PC-9 (cell line): ENCODE results near the gene PROZ. TPM values are rescaled to one million over a fixed set of nuclear protein-coding genes. Genes with fewer than 3 reads are reported as not detected.

Experiments used
- BruUV-seq: library from RNA; stranded (reverse); fragments of 400-500 nt; replicated peaks from 2 replicates; lab custom pipeline; 2021; lab: Mats Ljungman, UMichigan
- CTCF ChIA-PET: fragments of 300-600 bp; sonication (Branson Sonifier 250); formaldehyde crosslinking; loops from one replicate; lab custom pipeline; 2022; ENCODE audit warnings: antibody characterized with exemption; lab: Charles Lee
- POLR2A ChIA-PET: fragments of 300-600 bp; sonication (Branson Sonifier 250); formaldehyde crosslinking; loops from one replicate; lab custom pipeline; 2022; ENCODE audit warnings: antibody characterized with exemption; ENCODE audit not compliant: unreplicated experiment; lab: Charles Lee
- DNase-seq, 2 experiments: peaks; one replicate each; pipeline versions ENCODE4 v3.0.0 to v3.0.0-alpha.2; 2015 to 2022; ENCODE audit warnings: mixed read lengths in 1 of 2
- H2AFZ ChIP-seq: fragments of 200-600 bp; sonication (generic); 2 replicates; pipeline ENCODE4 v1.8.1; 2017; ENCODE audit warnings: antibody characterized with exemption
- H3F3A ChIP-seq: fragments of 200-600 bp; sonication (generic); 2 replicates; pipeline ENCODE4 v1.8.1; 2017; ENCODE audit warnings: antibody characterized with exemption, mild to moderate bottlenecking, low read depth; ENCODE audit not compliant: insufficient read depth
- H3K27ac ChIP-seq: fragments of 200-600 bp; sonication (generic); 2 replicates; pipeline ENCODE4 v1.6.1; 2016; ENCODE audit warnings: mixed run types
- H3K27me3 ChIP-seq: fragments of 200-600 bp; sonication (generic); 2 replicates; pipeline ENCODE4 v1.6.1; 2016; ENCODE audit warnings: low read depth, mixed run types; ENCODE audit not compliant: insufficient read depth
- H3K36me3 ChIP-seq: fragments of 200-600 bp; sonication (generic); 2 replicates; pipeline ENCODE4 v1.6.1; 2016; ENCODE audit warnings: low read depth, mixed run types
- H3K4me1 ChIP-seq: fragments of 200-600 bp; sonication (generic); replicated peaks from 2 replicates; pipeline ENCODE4 v1.6.1; 2016; ENCODE audit warnings: mixed run types; ENCODE audit not compliant: insufficient read depth
- H3K4me2 ChIP-seq: fragments of 200-600 bp; sonication (generic); 2 replicates; pipeline ENCODE4 v1.6.1; 2017; ENCODE audit warnings: mixed run types
- H3K4me3 ChIP-seq: fragments of 200-600 bp; sonication (generic); 2 replicates; pipeline ENCODE4 v1.6.1; 2016; ENCODE audit warnings: mixed run types
- H3K79me2 ChIP-seq: fragments of 200-600 bp; sonication (generic); 2 replicates; pipeline ENCODE4 v1.6.1; 2017; ENCODE audit warnings: low read depth, mixed run types
- H3K9me2 ChIP-seq: fragments of 200-600 bp; sonication (generic); 2 replicates; pipeline ENCODE4 v1.8.1; 2017; ENCODE audit warnings: mild to moderate bottlenecking; ENCODE audit not compliant: insufficient read depth
- H3K9me3 ChIP-seq: fragments of 200-600 bp; sonication (generic); 2 replicates; pipeline ENCODE4 v1.8.1; 2016; ENCODE audit warnings: low read depth; ENCODE audit not compliant: insufficient read depth
- H4K20me1 ChIP-seq: fragments of 200-600 bp; sonication (generic); 2 replicates; pipeline ENCODE4 v1.8.1; 2017; ENCODE audit not compliant: insufficient read depth
- CTCF ChIP-seq: fragments of 200-600 bp; sonication (generic); conservative IDR thresholded peaks from 2 replicates; pipeline ENCODE4 v1.6.1; 2017; ENCODE audit warnings: mixed run types, antibody characterized with exemption, mild to moderate bottlenecking, moderate library complexity
- EZH2 ChIP-seq: fragments of 200-600 bp; sonication (generic); IDR thresholded peaks from 2 replicates; pipeline ENCODE4 v1.8.0; 2017; ENCODE audit warnings: antibody characterized with exemption, low read depth
- intact Hi-C: fragments of 100-400 bp; cut with micrococcal nuclease; formaldehyde crosslinking; loops from one replicate; pipeline ENCODE4 v1.10.0; 2022; ENCODE audit not compliant: unreplicated experiment
- total RNA-seq: library from RNA; stranded (reverse); gene quantifications from 2 replicates; pipeline ENCODE4 v1.2.3, GENCODE V29; 2021

PROZ gene
- total RNA-seq, 1 experiment from 2014 or later, result not detected

DNA sequence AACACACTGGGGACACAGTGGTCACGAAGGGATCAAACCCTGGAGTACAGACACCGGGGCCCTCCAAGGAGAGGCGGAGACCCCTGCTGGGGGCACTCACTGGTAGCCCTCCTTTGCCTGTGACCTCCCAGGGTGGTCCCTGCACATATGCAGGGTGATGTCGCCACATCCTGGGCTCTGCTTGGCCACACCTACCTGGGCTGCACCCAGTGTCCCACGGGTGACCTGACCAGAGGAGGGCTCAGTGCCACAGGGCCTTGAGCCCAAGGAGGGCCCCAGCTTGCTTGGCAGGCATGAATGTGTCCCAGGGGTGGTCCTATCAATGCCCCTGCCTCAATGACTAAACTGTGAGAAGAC is 45.9 kb downstream of the PROZ start:
- Histone ChIP-seq H3K27ac (no peak overlapping the region), H3K4me3 (no peak overlapping the region), H4K20me1 (peaks cover 66% of the 10 kb centered on the region), H3K4me2 (no peak overlapping the region), H3K79me2 (peaks cover 89% of the 10 kb centered on the region), H3K9me3 (no peaks in the 10 kb centered on the region), H3F3A (peaks cover 12% of the 10 kb centered on the region), H3K9me2 (no peaks in the 10 kb centered on the region), H3K4me1 (peaks cover 20% of the 10 kb centered on the region), H2AFZ (no peak overlapping the region), H3K27me3 (no peaks in the 10 kb centered on the region), H3K36me3 (peaks cover 34% of the 10 kb centered on the region)
- TF ChIP-seq EZH2 (no peak), CTCF (no peak)
- intact Hi-C loops, result no loop called here
- CTCF ChIA-PET, result interaction anchor here (0.6 kb wide), 1 partner anchor 50 kb away, joined by 3 read pairs; no protein-coding TSS in a partner anchor
- DNase-seq, result peak in 1 of 2 experiments; percentile 24
- POLR2A ChIA-PET, result interaction anchor here (0.7 kb wide), 1 partner anchor 21 kb away, joined by 5 read pairs; no protein-coding TSS in a partner anchor
- BruUV-seq, result no TSS peak

- intact Hi-C loops, result loop anchor here (5.0 kb wide), 1 partner anchor 263 kb away; no protein-coding TSS in a partner anchor
- H3K79me2 ChIP-seq, result peaks cover 85% of the 10 kb centered on the region
- peaks cover 59% of the 10 kb centered on the region; the same call in 1 of the 2 replicates for H4K20me1 ChIP-seq
- peak overlapping the region; percentile 83; the same call in 1 of the 2 replicates for H3K4me2 ChIP-seq
- peak in 1 of 2 experiments; percentile 29 for DNase-seq
- CTCF ChIA-PET, result no interaction called here
- H3F3A ChIP-seq, result peaks cover 19% of the 10 kb centered on the region
- peaks cover 22% of the 10 kb centered on the region for H3K4me1 ChIP-seq
- TF ChIP-seq CTCF, result no peak
- TF ChIP-seq EZH2, result no peak
- no peaks in the 10 kb centered on the region for H3K9me3 ChIP-seq
- peaks cover 24% of the 10 kb centered on the region for H3K36me3 ChIP-seq
- peak overlapping the region; percentile 33 for H3K27ac ChIP-seq
- H3K27me3 ChIP-seq, result no peaks in the 10 kb centered on the region
- no TSS peak for BruUV-seq
- H2AFZ ChIP-seq, result no peak overlapping the region
- H3K4me3 ChIP-seq, result no peak overlapping the region; the same call in 1 of the 2 replicates
- no peaks in the 10 kb centered on the region for H3K9me2 ChIP-seq
- POLR2A ChIA-PET, result no interaction called here
Observed at GRCh38 chr13:113205428-113205931, 47.0 kb downstream of the PROZ start.

- intact Hi-C loops, result loop anchor here (5.0 kb wide), 1 partner anchor 265 kb away; no protein-coding TSS in a partner anchor
- no peaks in the 10 kb centered on the region for H3K9me2 ChIP-seq
- H3K4me3 ChIP-seq, result peak overlapping the region; percentile 97
- ChIA-PET POLR2A (no interaction called here), CTCF (no interaction called here)
- peaks cover 86% of the 10 kb centered on the region for H3K79me2 ChIP-seq
- no peaks in the 10 kb centered on the region for H3K27me3 ChIP-seq
- peaks cover 61% of the 10 kb centered on the region for H4K20me1 ChIP-seq
- H2AFZ ChIP-seq, result no peak overlapping the region
- no peak for TF ChIP-seq CTCF
- no peak for TF ChIP-seq EZH2
- H3F3A ChIP-seq, result peaks cover 22% of the 10 kb centered on the region
- H3K9me3 ChIP-seq, result no peaks in the 10 kb centered on the region
- H3K36me3 ChIP-seq, result peaks cover 40% of the 10 kb centered on the region
- H3K4me1 ChIP-seq, result peaks cover 40% of the 10 kb centered on the region
- peak overlapping the region; percentile 90; the same call in 1 of the 2 replicates for H3K27ac ChIP-seq
- peak in 1 of 2 experiments; percentile 15 for DNase-seq
- BruUV-seq, result no TSS peak
- peak overlapping the region; percentile 83 for H3K4me2 ChIP-seq
Observed at GRCh38 chr13:113207460-113207859, 49.0 kb downstream of the PROZ start.
